HepG2 (cell line): ENCODE measurements around the gene NFX1. TPM values are rescaled to one million over a fixed set of nuclear protein-coding genes. Genes with fewer than 3 reads are reported as not detected.

ENCODE experiments used
- ATAC-seq: fragments of 200-7000 bp; cut with Tn5 transposase; 3 replicates; pipeline ENCODE4 v1.9.1; 2020; ENCODE audit warnings: mild to moderate bottlenecking, moderate library complexity
- BruUV-seq: library from RNA; stranded (reverse); fragments of 400-500 nt; replicated peaks from 2 replicates; lab custom pipeline; 2021; lab: Mats Ljungman, UMichigan
- CTCF ChIA-PET: fragments of 300-600 bp; formaldehyde crosslinking; extraction: SDS; loops from one replicate; lab custom pipeline; 2021; ENCODE audit warnings: low total read pairs, inconsistent platforms, low intra/inter-chr PET ratio; lab: Yijun Ruan, JAX
- POLR2A ChIA-PET: fragments of 350-600 bp; sonication (Branson Sonifier 250); formaldehyde crosslinking; loops from one replicate; lab custom pipeline; 2020; ENCODE audit warnings: antibody characterized with exemption, inconsistent platforms; lab: Yijun Ruan, JAX
- DNase-seq: peaks from one replicate; pipeline ENCODE4 v3.0.0-alpha.2; 2015; ENCODE audit warnings: low spot score
- FAIRE-seq: peaks from 3 replicates; lab custom pipeline; 2011; peaks lifted over from hg19 to GRCh38; lab: Jason Lieb, UNC
- H2AFZ ChIP-seq: one replicate; pipeline ENCODE4 v1.6.1; 2011; ENCODE audit warnings: low read length, inconsistent platforms
- H3K27ac ChIP-seq: fragments of 300-600 bp; 3 replicates; pipeline ENCODE4 v1.8.0; 2011; ENCODE audit warnings: mixed run types, mild to moderate bottlenecking, mixed read lengths, low read length, inconsistent platforms; ENCODE audit not compliant: insufficient read depth; ENCODE audit errors: extremely low read length
- H3K27me3 ChIP-seq, 2 experiments: fragments of 200-600 bp in 1 of 2; 2 replicates in 1 of 2; 3 replicates in 1 of 2; pipeline versions ENCODE4 v1.6.0 to v1.8.0; 2011; ENCODE audit warnings: low read length in 2 of 2, mild to moderate bottlenecking in 2 of 2, moderate library complexity in 2 of 2, inconsistent platforms in 1 of 2; ENCODE audit not compliant: insufficient read depth in 2 of 2, control insufficient read depth in 1 of 2
- H3K36me3 ChIP-seq, 2 experiments: fragments of 200-600 bp in 1 of 2; replicated peaks in 1 of 2; 2 replicates in 1 of 2; 3 replicates in 1 of 2; pipeline versions ENCODE4 v1.5.1 to v1.8.0; 2011; ENCODE audit warnings: low read length in 2 of 2, inconsistent platforms in 1 of 2; ENCODE audit not compliant: insufficient read depth in 2 of 2, control insufficient read depth in 1 of 2
- H3K4me1 ChIP-seq: 2 replicates; pipeline ENCODE4 v1.5.1; 2012; ENCODE audit warnings: low read length, inconsistent platforms; ENCODE audit not compliant: insufficient read depth
- H3K4me2 ChIP-seq: 2 replicates; pipeline ENCODE4 v1.6.0; 2011; ENCODE audit warnings: low read depth, low read length, inconsistent platforms
- H3K4me3 ChIP-seq, 3 experiments: fragments of 200-600 bp in 1 of 3; sonication (generic), shearing (Covaris generic) in 1 of 3; replicated peaks in 1 of 3; 2 replicates each; pipeline ENCODE4 v1.5.1; 2011 to 2016; ENCODE audit warnings: low read length in 3 of 3, inconsistent platforms in 2 of 3, low read depth in 2 of 3, mild to moderate bottlenecking in 2 of 3, control low read depth in 1 of 3, mixed read lengths in 1 of 3; ENCODE audit not compliant: insufficient read depth in 1 of 3
- H3K79me2 ChIP-seq: one replicate; pipeline ENCODE4 v1.6.1; 2011; ENCODE audit warnings: low read length, inconsistent platforms; ENCODE audit not compliant: insufficient read depth
- H3K9ac ChIP-seq: 2 replicates; pipeline ENCODE4 v1.6.0; 2011; ENCODE audit warnings: mild to moderate bottlenecking, low read depth, low read length, inconsistent platforms; ENCODE audit not compliant: insufficient read depth
- H3K9me3 ChIP-seq: 2 replicates; pipeline ENCODE4 v1.5.1; 2012; ENCODE audit warnings: mild to moderate bottlenecking, low read length
- H4K20me1 ChIP-seq: 2 replicates; pipeline ENCODE4 v1.6.0; 2011; ENCODE audit warnings: inconsistent platforms, mild to moderate bottlenecking, low read length, moderate library complexity; ENCODE audit not compliant: insufficient read depth
- ARNTL ChIP-seq: sonication (generic); formaldehyde crosslinking; IDR thresholded peaks from 2 replicates; pipeline ENCODE4 v1.4.0; 2020; ENCODE audit warnings: mild to moderate bottlenecking, missing genetic modification reagents
- ATM ChIP-seq: fragments of 450-650 bp; IDR thresholded peaks from 2 replicates; pipeline ENCODE4 v1.7.1; 2017; ENCODE audit warnings: mild to moderate bottlenecking, borderline replicate concordance
- EEA1 ChIP-seq: sonication (generic); formaldehyde crosslinking; IDR thresholded peaks from 2 replicates; pipeline ENCODE4 v1.5.1; 2020; ENCODE audit warnings: mild to moderate bottlenecking, missing genetic modification reagents, borderline replicate concordance
- GTF2F1 ChIP-seq: fragments of 150-350 bp; IDR thresholded peaks from 2 replicates; pipeline ENCODE4 v1.6.1; 2014; ENCODE audit warnings: low read length
- NR3C1 ChIP-seq: sonication (generic); formaldehyde crosslinking; IDR thresholded peaks from 2 replicates; pipeline ENCODE4 v1.4.0; 2020; ENCODE audit warnings: missing genetic modification reagents
- PHB2 ChIP-seq: fragments of 450-650 bp; IDR thresholded peaks from 2 replicates; pipeline ENCODE4 v1.6.1; 2018; ENCODE audit not compliant: partially characterized antibody
- YY1 ChIP-seq: IDR thresholded peaks from 2 replicates; pipeline ENCODE4 v1.6.1; 2011; ENCODE audit warnings: low read length, low read depth, moderate library complexity, mild to moderate bottlenecking; ENCODE audit not compliant: insufficient read depth, insufficient replicate concordance
- ZBTB7B ChIP-seq: sonication (generic); formaldehyde crosslinking; IDR thresholded peaks from 2 replicates; pipeline ENCODE4 v1.4.0; 2020; ENCODE audit warnings: missing genetic modification reagents
- ZNF34 ChIP-seq: sonication (generic); formaldehyde crosslinking; IDR thresholded peaks from 2 replicates; pipeline ENCODE4 v1.4.0; 2020; ENCODE audit warnings: mild to moderate bottlenecking, missing genetic modification reagents, borderline replicate concordance
- ZNF530 ChIP-seq: sonication (generic); formaldehyde crosslinking; IDR thresholded peaks from 2 replicates; pipeline ENCODE4 v1.5.0; 2020; ENCODE audit warnings: low read depth, mild to moderate bottlenecking, missing genetic modification reagents
- ZNF772 ChIP-seq: sonication (generic); formaldehyde crosslinking; IDR thresholded peaks from 2 replicates; pipeline ENCODE4 v1.5.0; 2020; ENCODE audit warnings: mild to moderate bottlenecking, missing genetic modification reagents
- ZSCAN29 ChIP-seq: sonication (generic); formaldehyde crosslinking; conservative IDR thresholded peaks from 2 replicates; pipeline ENCODE4 v1.4.0; 2020; ENCODE audit warnings: mild to moderate bottlenecking, missing genetic modification reagents
- WGBS: methylation state at CpG from one replicate; pipeline ENCODE4 v1.1.6; 2017; ENCODE audit warnings: low lambda C conversion rate; 5-methylcytosine and 5-hydroxymethylcytosine counted together
- in situ Hi-C: cut with HindIII; loops from 2 replicates; pipeline ENCODE4 v1.10.0; 2017; ENCODE audit warnings: low pct_unique_long_range_greater_than_20kb; ENCODE audit not compliant: extremely low pct_ligation_motif_present
- intact Hi-C: fragments of 100-400 bp; cut with micrococcal nuclease; formaldehyde crosslinking; loops from one replicate; pipeline ENCODE4 v1.10.0; 2022; ENCODE audit not compliant: unreplicated experiment
- polyA plus RNA-seq, 8 experiments: library from polyadenylated mRNA; depleted of rRNA in 3 of 8; stranded (reverse) in 7 of 8; unstranded in 1 of 8; fragments of >200 nt; fragmentation: Illumina TruSeq in 4 of 8; extraction: Trizol in 4 of 8; gene quantifications; 2 replicates each; pipeline versions ENCODE4 v1.2.1 to v1.2.3, GENCODE V29; 2011 to 2016; ENCODE audit warnings: low read depth in 4 of 8, missing spikeins in 1 of 8, mixed read lengths in 1 of 8; ENCODE audit not compliant: insufficient read depth in 1 of 8
- total RNA-seq, 5 experiments: library from RNA; depleted of rRNA; stranded (reverse); fragments of >200 nt; fragmentation: Illumina TruSeq; extraction: Trizol; gene quantifications; 2 replicates each; pipeline ENCODE4 v1.2.3, GENCODE V29; 2016; ENCODE audit warnings: low read depth in 1 of 5
- TF ChIP-seq, protein P1 (sequence below): sonication (generic); formaldehyde crosslinking; IDR thresholded peaks from 2 replicates; pipeline ENCODE4 v1.4.0; 2020; ENCODE audit warnings: missing genetic modification reagents
- TF ChIP-seq, protein P2 (sequence below): sonication (generic); formaldehyde crosslinking; conservative IDR thresholded peaks from 2 replicates; pipeline ENCODE4 v1.4.0; 2020; ENCODE audit warnings: missing genetic modification reagents
- TF ChIP-seq, protein P3 (sequence below): sonication (generic); formaldehyde crosslinking; IDR thresholded peaks from 2 replicates; pipeline ENCODE4 v1.4.0; 2020; ENCODE audit warnings: missing genetic modification reagents, mild to moderate bottlenecking, borderline replicate concordance

NFX1 gene
- total and polyA plus RNA-seq, 2 of the 13 experiments (the other 11 are each of a cell fraction or from before 2014, with no cell fraction given): 23.9 to 27.5 TPM

DNA sequence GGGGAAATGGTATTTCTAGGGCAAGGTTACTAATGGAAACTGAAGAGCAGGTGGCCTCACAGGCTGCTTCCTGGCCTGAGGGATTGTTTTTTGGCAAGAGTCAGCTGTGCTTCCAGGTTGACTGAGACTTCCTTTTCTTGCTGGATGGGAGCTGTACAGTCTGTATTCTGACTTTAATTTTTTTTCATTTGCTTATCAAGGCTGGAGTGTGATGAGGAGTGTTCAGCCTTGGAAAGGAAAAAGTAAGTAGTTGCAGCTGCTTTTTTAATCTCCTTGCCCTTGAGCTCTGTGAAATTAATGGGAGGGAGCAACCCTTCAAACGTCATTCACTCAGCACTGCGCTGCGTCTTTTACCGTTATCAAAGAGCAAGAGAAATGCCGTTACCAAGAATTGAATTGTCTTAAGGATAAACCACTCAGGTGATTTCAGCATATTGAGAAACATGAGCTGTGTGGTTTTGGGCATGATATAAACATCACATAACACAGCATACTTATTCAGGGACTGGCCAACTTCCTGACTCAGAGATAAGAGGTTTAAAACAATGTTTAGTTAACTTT, 64.4 kb downstream of the NFX1 start:
- ATAC-seq: no peak
- no TSS peak for BruUV-seq
- no peaks in the 10 kb centered on the region for H3K4me1 ChIP-seq

More for the DNA sequence above, 64.4 kb downstream of the NFX1 start:
- H3K4me3 ChIP-seq: no peak overlapping the region
- H3K27ac ChIP-seq: no peak overlapping the region
- FAIRE-seq: no peak
- POLR2A ChIA-PET: no interaction called here
- no peaks in the 10 kb centered on the region for H3K27me3 ChIP-seq
- DNase-seq: no peak
- intact Hi-C loops: no loop called here
- no peak overlapping the region for H3K9ac ChIP-seq
- no peaks in the 10 kb centered on the region for H4K20me1 ChIP-seq
- peaks cover 3 to 13% of the 10 kb centered on the region in 2 experiments; a peak in 3 of 5 replicates for H3K36me3 ChIP-seq
- H2AFZ ChIP-seq: no peak overlapping the region
- H3K9me3 ChIP-seq: no peaks in the 10 kb centered on the region
- no peak overlapping the region for H3K4me2 ChIP-seq
- WGBS: 95% methylated on average over 5 of the region's 5 CpGs
- CTCF ChIA-PET: no interaction called here
- H3K79me2 ChIP-seq: no peaks in the 10 kb centered on the region
- in situ Hi-C loops: no loop called here
- TF ChIP-seq PHB2: no peak
- no peak for TF ChIP-seq ATM
- TF ChIP-seq YY1: no peak
- no peak for TF ChIP-seq ZBTB7B (CRISPR knock-in tag)
- TF ChIP-seq, protein P1, sequence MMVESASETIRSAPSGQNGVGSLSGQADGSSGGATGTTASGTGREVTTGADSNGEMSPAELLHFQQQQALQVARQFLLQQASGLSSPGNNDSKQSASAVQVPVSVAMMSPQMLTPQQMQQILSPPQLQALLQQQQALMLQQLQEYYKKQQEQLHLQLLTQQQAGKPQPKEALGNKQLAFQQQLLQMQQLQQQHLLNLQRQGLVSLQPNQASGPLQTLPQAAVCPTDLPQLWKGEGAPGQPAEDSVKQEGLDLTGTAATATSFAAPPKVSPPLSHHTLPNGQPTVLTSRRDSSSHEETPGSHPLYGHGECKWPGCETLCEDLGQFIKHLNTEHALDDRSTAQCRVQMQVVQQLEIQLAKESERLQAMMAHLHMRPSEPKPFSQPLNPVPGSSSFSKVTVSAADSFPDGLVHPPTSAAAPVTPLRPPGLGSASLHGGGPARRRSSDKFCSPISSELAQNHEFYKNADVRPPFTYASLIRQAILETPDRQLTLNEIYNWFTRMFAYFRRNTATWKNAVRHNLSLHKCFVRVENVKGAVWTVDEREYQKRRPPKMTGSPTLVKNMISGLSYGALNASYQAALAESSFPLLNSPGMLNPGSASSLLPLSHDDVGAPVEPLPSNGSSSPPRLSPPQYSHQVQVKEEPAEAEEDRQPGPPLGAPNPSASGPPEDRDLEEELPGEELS: no peak
- no peak for TF ChIP-seq GTF2F1
- no peak for TF ChIP-seq EEA1 (CRISPR knock-in tag)
- TF ChIP-seq ZNF530 (CRISPR knock-in tag): no peak
- TF ChIP-seq, protein P2, sequence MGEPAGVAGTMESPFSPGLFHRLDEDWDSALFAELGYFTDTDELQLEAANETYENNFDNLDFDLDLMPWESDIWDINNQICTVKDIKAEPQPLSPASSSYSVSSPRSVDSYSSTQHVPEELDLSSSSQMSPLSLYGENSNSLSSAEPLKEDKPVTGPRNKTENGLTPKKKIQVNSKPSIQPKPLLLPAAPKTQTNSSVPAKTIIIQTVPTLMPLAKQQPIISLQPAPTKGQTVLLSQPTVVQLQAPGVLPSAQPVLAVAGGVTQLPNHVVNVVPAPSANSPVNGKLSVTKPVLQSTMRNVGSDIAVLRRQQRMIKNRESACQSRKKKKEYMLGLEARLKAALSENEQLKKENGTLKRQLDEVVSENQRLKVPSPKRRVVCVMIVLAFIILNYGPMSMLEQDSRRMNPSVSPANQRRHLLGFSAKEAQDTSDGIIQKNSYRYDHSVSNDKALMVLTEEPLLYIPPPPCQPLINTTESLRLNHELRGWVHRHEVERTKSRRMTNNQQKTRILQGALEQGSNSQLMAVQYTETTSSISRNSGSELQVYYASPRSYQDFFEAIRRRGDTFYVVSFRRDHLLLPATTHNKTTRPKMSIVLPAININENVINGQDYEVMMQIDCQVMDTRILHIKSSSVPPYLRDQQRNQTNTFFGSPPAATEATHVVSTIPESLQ: no peak
- no peak for TF ChIP-seq ZSCAN29
- TF ChIP-seq ZNF772 (CRISPR knock-in tag): no peak
- TF ChIP-seq ZNF34 (CRISPR knock-in tag): no peak
- TF ChIP-seq, protein P3, sequence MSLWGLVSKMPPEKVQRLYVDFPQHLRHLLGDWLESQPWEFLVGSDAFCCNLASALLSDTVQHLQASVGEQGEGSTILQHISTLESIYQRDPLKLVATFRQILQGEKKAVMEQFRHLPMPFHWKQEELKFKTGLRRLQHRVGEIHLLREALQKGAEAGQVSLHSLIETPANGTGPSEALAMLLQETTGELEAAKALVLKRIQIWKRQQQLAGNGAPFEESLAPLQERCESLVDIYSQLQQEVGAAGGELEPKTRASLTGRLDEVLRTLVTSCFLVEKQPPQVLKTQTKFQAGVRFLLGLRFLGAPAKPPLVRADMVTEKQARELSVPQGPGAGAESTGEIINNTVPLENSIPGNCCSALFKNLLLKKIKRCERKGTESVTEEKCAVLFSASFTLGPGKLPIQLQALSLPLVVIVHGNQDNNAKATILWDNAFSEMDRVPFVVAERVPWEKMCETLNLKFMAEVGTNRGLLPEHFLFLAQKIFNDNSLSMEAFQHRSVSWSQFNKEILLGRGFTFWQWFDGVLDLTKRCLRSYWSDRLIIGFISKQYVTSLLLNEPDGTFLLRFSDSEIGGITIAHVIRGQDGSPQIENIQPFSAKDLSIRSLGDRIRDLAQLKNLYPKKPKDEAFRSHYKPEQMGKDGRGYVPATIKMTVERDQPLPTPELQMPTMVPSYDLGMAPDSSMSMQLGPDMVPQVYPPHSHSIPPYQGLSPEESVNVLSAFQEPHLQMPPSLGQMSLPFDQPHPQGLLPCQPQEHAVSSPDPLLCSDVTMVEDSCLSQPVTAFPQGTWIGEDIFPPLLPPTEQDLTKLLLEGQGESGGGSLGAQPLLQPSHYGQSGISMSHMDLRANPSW: no peak
- no peak for TF ChIP-seq ARNTL (CRISPR knock-in tag)
- no peak for TF ChIP-seq NR3C1 (CRISPR knock-in tag)
